ENCODE results near the gene FAT1. TPM values are rescaled to one million over a fixed set of nuclear protein-coding genes. Genes with fewer than 3 reads are reported as not detected.
"Not testable (repeated sequence)": the region's sequence is repeated elsewhere in the genome, so short reads cannot be mapped to it uniquely, and the experiment has no call there.

The FAT1 gene
- total RNA-seq, 4 donors from 2014 or later, result 2.3 to 9.7 (median 4.8) TPM

DNA sequence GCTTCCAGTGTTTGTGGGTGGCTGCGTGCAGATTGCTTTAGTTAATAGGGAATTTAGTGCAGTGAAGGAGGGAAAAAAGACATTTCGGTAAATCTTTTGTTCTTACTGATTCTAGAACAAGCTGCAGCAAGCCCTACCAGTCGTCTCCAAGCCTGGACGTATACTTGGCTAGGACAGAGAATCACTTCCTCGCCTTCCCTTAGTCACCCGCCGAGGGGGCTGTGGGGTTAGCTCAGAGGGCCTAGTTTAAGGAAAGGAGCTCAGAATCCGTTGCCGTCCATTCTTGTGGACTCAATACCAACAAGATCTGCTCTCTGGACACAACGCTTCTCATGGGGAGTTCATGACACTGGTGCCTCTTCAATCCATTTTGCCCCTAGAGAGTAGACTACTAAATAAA lies 36.3 kb upstream of the FAT1 start:
- no peak for ATAC-seq
- in situ Hi-C loops (cut with MboI; ENCODE audit: low sequenced_read_pairs in 4 of 4), result no loop called here

DNA sequence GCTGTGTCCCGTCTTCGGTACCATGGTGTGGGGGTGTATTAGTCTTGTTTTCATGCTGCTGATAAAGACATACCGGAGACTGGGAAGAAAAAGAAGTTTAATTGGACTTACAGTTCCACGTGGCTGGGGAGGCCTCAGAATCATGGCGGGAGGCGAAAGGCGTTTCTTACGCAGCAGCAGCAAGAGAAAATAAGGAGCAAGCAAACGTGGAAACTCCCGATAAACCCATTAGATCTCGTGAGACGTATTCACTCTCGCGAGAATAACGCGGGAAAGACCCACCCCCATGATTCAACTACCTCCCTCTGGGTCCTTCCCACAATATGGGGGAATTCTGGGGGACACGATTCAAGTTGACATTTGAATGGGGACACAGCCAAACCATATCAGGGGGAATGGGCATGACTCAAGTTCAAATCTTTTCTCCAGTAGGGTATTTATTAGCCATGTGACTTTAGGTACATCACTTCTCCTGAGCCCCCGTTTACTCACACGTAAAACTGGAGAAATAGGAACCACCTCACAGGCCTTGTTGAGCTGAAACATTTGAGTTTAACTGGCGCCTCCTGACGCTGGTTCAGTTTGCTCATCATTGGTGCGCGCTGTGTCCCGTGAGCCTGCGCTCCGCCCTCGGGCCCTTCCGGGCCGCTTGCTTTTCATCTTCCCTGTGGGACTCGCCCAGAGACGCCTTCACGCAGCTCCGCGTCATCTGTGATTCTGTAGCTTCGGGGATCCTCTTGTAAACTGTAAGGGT lies 35.5 kb upstream of the FAT1 start:
- Histone ChIP-seq H3K27ac (no peak overlapping the region), H3K27me3 (no peaks in the 10 kb centered on the region), H3K4me1 (no peaks in the 10 kb centered on the region), H3K36me3 (no peaks in the 10 kb centered on the region), H3K9me3 (no peaks in the 10 kb centered on the region), H3K4me3 (no peak overlapping the region)
- intact Hi-C loops (cut with DNase I; ENCODE audit: low total_unique reads) (no loop called here), in situ Hi-C loops (cut with MboI; ENCODE audit: low sequenced_read_pairs in 4 of 4) (no loop called here)
- DNase-seq (no peak), ATAC-seq (no peak)
- TF ChIP-seq CTCF (IDR thresholded peaks at IDR 0.05 in 4 of 5, conservative IDR thresholded peaks at IDR 0.05 in 1 of 5), result no peak
- TF ChIP-seq POLR2A (IDR thresholded peaks at IDR 0.05), result no peak

More for the DNA sequence above, 36.3 kb upstream of the FAT1 start:
- Histone ChIP-seq H3K9me3 (no peaks in the 10 kb centered on the region), H3K36me3 (no peaks in the 10 kb centered on the region), H3K4me1 (no peaks in the 10 kb centered on the region), H3K4me3 (no peak overlapping the region), H3K27me3 (no peaks in the 10 kb centered on the region), H3K27ac (no peak overlapping the region)
- TF ChIP-seq POLR2A (IDR thresholded peaks at IDR 0.05) (no peak), CTCF (IDR thresholded peaks at IDR 0.05 in 4 of 5, conservative IDR thresholded peaks at IDR 0.05 in 1 of 5) (no peak)
- no peak for DNase-seq
- intact Hi-C loops (cut with DNase I; ENCODE audit: low total_unique reads), result no loop called here

- no peak for ATAC-seq
Observed at GRCh38 chr4:186757696-186758355, 34.2 kb upstream of the FAT1 start.

GRCh38 chr4:186756550-186756949 lies 32.9 kb upstream of the FAT1 start:
- ATAC-seq; H3K4me3 ChIP-seq; H3K27me3 ChIP-seq; H3K9me3 ChIP-seq; H3K36me3 ChIP-seq; in situ Hi-C loops (cut with MboI; ENCODE audit: low sequenced_read_pairs in 4 of 4); intact Hi-C loops (cut with DNase I; ENCODE audit: low total_unique reads); DNase-seq; H3K4me1 ChIP-seq; H3K27ac ChIP-seq: not testable (repeated sequence)

More at GRCh38 chr4:186757696-186758355, 34.2 kb upstream of the FAT1 start:
- H3K4me3 ChIP-seq, result no peak overlapping the region
- H3K36me3 ChIP-seq, result no peaks in the 10 kb centered on the region
- H3K9me3 ChIP-seq, result no peaks in the 10 kb centered on the region
- H3K4me1 ChIP-seq, result no peaks in the 10 kb centered on the region
- intact Hi-C loops (cut with DNase I; ENCODE audit: low total_unique reads) (no loop called here), in situ Hi-C loops (cut with MboI; ENCODE audit: low sequenced_read_pairs in 4 of 4) (no loop called here)
- TF ChIP-seq CTCF (IDR thresholded peaks at IDR 0.05 in 4 of 5, conservative IDR thresholded peaks at IDR 0.05 in 1 of 5) (no peak), POLR2A (IDR thresholded peaks at IDR 0.05) (no peak)
- H3K27me3 ChIP-seq, result no peaks in the 10 kb centered on the region
- H3K27ac ChIP-seq, result no peak overlapping the region
- DNase-seq, result no peak

All from gastrocnemius medialis (tissue), 4 donors.